Inflammatory macrophage treated with lipopolysaccharide for 1 hour (primary cell): Measurements from ENCODE around the gene FAM81B.

Source experiments
- DNase-seq, 2 donors: peaks; one replicate each; pipeline ENCODE4 v3.0.0-alpha.2; 2020 to 2022

FAM81B gene

GRCh38 chr5:95403996-95404395 lies 12.8 kb downstream of the FAM81B start:
- DNase-seq, result no peak

DNA sequence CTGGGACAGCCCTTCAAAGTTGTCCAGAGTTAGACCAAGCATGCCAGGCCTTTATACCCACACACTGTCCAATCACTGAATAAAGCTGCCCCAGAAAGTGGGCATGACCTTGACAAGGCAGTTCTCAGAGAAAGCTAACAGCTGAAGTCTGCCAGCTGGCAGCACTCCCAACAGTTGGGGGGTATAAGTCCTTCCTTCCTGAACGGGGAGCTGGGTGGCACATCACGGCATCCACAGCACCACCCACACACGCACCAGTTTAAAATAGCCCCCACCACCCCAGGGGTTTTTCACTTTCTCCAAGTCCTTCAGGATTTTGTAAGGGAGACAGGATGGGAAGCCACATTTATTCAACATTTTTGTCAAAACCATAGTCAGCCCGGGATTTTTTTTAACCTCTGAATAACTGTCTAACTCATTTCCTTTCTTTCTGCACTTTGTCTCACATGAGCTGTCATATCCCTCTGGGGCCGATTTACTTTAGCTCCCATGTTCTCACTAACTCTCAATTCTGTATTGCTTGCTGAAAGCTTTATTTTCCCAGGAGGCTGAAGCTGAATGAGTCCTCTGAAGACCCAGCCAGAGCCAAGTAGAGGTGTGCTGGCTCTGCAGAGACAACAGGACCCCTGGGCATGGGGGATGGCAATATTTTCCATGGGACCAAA lies 15.4 kb downstream of the FAM81B start:
- DNase-seq, result no peak

- DNase-seq, result no peak
Measured at GRCh38 chr5:95410279-95410678, 19.1 kb downstream of the FAM81B start.

DNA sequence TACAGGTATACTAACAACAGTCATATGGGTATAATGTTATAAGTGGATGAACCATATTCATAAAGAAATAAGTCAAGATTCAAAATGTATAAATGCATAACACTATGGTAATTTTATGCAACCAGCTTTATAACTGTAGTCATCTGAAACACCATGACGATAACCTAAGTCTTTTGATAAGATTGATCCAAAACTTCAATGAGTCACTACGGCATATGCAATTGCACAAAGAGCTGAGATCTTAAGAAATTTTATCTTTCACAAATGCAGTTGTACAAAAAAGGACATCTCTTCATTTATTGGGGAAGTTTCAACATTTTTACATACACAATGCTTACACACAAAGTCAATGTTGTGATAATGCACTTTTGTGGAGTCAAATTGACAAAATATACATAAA lies 20.3 kb downstream of the FAM81B start:
- peak in 1 of 2 donors; percentile 2 for DNase-seq

DNA sequence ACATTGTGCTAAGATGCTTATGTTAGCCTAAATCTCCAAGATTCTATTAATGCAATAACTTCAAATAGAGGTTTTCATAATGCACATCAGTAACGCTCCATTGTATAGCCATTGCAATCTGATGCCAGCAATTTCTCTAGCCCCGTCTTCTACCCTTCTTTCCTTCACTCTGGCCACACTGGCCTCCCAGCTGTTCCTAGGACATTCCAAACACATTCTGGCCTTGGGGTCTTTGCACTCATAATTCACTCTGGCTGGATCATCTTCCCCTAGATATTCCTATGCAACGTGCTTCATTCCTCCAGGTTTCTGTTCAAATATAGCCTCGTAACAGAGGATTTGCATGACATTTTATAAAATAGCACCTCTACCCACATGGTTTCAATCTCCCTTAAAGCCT lies 23.3 kb downstream of the FAM81B start:
- DNase-seq, result no peak

GRCh38 chr5:95417971-95418370 lies 26.8 kb downstream of the FAM81B start:
- DNase-seq, result no peak

- no peak for DNase-seq
Measured at GRCh38 chr5:95422838-95423237, 31.7 kb downstream of the FAM81B start.

DNA sequence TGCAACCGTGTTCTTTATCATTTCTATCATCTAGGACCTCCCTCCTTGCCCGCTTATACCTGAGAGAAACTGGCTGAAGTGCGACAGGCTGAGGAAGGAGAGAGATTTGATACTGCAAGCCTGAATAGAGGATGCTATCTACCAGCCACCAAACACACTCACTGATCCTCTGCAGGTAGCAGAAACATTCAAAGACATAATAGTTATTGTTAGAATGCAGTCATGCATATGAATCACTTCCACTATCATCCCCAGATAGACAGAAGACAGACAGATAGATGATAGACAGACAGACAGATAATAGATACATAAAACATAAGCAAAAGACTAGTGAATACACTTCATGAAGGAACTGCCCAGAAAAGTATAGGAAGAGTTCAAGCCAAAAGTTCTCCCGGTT lies 32.9 kb downstream of the FAM81B start:
- DNase-seq, result no peak

DNA sequence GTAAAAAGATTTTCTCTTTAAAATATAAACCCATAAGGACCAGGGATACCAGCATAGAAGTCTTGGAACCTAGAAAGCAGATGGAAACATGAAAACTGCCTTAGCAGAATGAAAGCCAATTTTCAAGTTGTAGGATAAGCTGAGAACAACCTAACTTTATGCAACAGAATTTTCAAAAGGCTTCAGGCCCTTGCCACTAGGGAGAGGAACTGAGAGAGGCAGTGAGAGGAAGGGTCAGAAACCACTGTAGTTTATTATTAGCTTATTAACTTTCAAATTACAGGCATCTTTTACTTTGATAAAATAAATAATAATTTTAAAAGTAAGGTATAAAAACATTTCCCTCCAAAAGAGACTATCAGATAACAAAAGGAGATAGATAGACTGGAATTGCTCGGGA lies 33.4 kb downstream of the FAM81B start:
- DNase-seq, result no peak

DNA sequence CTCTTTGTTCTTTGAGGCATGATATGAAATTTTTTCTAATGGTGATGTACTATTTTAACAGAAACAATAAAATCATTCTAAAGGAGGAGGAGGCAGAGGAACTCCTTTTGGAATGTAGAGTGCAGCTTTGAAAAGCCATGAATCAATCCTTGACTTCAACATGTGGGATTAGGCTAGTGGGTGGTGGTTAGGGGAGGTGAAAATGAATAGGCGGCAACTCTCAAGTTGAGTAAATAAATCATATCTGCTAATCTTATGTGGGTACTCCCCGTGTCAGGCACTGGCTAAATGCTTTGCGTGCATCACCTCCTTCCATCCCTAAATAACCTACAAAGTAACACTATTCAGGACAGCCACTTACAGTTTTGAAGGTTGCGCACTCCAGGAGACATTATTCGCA lies 35.1 kb downstream of the FAM81B start:
- DNase-seq, result no peak

DNA sequence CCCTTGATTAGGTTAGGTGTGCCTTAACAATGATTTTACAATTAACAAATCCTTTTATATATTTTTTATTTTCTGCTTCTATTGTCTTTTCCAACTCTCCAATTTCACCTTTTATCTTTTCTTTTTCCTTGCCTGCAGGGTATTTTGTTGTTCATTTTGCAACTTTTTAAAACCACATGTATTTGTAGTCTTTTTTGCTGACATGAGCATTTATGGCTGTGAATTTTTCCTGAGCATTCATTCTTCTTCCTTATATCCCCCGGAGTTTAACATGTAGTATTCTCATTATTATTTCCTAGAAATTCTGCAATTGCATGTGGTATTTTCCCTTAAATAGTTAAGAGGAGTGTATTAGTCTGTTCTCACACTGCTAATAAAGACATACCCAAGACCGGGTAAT lies 41.6 kb downstream of the FAM81B start:
- DNase-seq, result no peak

DNA sequence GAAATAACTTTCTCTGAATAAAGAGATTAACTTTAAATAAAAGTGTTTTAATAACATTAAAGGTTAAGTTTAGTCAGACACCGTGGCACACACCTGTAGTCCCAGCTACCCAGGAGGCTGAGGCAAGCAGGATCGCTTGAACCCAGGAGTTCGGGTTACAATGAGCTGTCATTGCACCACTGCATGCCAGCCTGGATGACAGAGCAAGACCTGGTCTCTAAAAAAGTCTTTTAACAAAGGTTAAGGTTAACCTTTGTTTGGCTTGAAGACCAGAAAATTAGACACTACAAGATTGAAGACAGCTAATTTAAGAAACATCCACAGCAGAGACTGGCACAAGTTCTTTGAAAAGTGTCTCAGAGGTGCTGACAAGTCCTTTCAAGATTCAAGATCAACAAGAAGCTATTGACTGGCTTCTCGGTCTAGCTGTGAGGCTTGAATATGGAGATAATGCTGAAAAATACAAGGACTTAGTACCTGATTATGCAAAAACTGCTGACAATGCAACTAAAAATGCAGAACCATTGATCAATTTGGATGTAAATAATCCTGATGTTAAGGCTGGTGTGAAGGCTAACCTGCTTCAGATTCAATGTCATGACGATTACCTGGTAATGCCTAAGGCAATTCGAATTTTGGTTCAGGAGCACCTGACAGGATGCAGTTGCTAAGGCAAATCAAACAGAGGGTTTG lies 48.8 kb downstream of the FAM81B start:
- no peak for DNase-seq

DNA sequence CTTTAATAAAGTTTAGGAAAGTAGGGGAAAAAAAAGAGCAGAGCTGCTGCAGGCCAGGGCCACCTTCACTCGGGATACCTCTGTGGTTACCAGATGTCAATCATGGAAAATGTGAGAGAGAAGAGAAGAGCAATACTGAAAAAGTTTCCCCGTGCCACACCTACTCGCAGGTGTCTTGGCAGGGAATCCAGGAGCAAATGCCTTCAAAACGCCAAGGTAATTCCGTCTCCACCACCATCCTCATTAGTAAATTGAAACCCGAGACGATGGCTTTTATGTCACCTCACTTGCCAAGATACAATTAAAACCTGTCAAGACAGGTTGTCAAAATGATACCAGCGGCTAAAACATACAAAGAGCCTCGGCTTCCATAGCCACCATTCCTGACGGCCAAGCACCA lies 49.7 kb downstream of the FAM81B start:
- DNase-seq, result no peak

DNA sequence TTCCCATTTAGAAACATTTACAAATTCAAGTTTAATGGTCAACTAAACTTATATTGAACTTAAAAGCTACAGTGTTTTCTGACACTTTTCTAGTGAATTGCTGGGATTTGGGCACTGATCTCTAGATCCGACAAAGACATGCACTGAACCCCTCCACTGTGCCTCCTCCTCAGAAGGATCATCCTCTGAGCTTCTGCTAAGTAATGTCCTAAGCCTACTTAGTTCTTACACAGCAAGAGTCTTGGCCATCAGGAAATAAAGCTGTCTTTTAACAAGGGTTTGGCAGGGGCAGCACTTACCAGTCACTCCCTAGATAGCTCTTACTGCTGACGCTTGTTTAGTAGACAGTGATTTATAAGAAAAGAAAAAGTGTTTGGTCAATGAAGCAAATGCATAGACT lies 50.5 kb downstream of the FAM81B start:
- DNase-seq, result no peak

DNA sequence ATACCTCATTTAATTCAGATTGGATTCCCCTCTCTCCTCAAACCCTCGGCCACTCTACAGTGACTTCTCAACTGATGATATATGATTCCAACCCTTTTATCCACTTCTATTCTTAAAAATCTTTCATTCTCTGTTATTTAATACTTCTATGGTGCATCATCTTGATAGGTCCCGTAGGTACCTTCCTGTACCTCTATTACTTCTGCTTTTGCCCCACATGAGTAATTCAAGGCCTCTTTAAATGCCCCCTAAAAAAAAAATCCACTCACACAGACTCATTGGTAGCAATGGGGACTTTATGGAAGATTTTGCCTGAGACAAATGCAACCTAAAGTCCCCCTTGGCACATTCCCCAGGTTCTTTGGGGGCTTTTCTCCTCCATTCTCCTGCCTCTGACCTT lies 54.3 kb downstream of the FAM81B start:
- DNase-seq, result no peak

- DNase-seq, result no peak
Measured at GRCh38 chr5:95445995-95446394, 54.8 kb downstream of the FAM81B start.

DNA sequence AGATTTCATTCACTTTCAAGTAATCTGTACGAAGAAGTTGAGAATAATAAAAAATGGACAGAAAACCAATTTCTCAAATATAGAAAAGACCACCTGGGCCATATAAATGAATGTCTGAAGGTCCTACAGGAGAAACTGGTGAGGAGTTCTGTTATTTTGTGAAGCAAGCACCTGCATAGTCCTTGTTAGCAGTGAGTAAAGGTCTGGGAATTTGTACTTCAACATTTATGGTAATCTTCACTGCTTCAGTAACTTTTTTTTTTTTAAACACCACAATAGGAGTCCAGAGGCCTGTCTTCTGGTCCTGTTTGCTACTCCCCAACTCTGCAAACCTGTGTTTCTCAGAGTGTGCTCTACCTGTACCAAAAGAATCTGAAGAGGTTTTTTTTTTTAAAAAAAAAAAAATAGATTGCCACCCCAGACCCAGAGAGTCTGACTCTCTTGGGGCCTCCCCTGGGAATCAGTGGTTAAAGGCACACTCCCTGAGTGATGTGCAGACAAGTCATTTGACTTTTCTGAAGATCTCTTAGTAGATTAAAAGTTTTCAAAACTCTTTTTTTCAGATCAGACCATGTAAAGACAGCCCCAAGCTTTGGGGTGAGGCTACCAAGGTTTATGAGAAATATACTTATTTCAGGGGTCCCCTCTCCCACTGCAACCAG lies 55.5 kb downstream of the FAM81B start:
- DNase-seq, result no peak

DNA sequence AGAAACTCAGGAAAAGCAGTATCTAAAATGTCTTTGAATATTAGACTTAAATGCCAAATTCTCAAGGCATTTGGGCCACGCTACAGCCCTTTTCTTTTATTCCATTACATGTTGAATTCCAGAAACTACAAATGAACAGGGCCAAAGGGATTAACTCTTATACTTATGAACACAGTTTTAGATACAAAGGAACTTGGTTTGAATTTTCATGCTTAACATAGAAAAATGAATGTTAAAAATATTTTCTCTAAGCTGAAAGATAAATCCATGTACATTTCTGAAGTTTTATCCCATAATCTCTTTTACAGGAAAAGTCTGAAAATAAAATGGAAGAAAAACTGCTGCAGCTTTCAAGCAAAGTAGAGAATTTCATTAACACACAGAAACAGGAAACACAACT lies 56.8 kb downstream of the FAM81B start:
- DNase-seq, result no peak

- no peak for DNase-seq
Measured at GRCh38 chr5:95448789-95449188, 57.6 kb downstream of the FAM81B start.

- no peak for DNase-seq
Measured at GRCh38 chr5:95449460-95449859, 58.3 kb downstream of the FAM81B start.

DNA sequence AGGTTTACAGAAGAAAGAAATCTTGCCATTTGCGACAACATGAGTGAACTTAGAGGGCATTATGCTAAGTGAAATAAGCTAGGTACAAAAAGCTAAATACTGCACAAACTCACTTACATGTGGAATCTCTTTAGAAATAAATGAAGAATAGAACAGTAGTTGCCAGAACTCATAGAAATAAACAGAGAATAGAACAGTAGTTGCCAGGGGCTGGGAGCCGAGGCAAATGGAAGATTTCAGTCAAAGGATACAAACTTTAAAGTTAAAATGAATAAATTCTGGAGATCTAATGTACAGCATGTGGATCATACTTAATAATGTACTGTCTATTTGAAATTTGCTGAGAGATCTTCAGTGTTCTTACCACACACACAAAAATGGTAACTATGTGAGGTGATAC lies 63.4 kb downstream of the FAM81B start:
- DNase-seq, result no peak

GRCh38 chr5:95460665-95461064 lies 69.5 kb downstream of the FAM81B start:
- no peak for DNase-seq

DNA sequence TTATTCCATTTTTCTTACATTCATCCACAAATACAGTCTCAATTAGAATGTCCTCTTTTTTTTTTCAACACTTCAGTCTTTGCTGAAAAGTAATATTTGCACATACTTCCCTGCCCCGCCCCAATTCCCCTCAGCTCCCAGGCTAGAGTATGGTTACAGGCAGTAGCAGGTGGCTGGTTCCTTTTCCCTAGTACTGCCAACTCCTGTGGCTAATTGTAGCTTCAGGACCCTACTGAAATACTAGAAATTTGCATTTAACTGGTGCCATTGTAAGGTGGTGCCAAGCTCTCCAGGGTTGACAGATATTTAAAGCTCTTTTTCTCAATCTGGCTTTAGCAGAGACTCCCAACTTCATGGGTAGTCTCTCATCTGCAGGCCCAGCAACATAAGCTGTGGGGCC lies 80.3 kb downstream of the FAM81B start:
- no peak for DNase-seq

- DNase-seq, result no peak
Measured at GRCh38 chr5:95471942-95472341, 80.8 kb downstream of the FAM81B start.
